Lower leg skin (tissue), 3 donors: ENCODE data around the gene PSKH1.

ENCODE experiments used
- CTCF ChIP-seq, 3 donors: fragments of 450-650 bp; IDR thresholded peaks; one replicate each; pipeline ENCODE4 v1.5.1; 2016; ENCODE audit warnings: antibody characterized with exemption in 3 of 3, mild to moderate bottlenecking in 3 of 3, moderate library complexity in 2 of 3
- POLR2A ChIP-seq, 2 donors: fragments of 450-650 bp; IDR thresholded peaks; one replicate each; pipeline ENCODE4 v1.6.1; 2016 to 2017; ENCODE audit warnings: antibody characterized with exemption in 2 of 2, mild to moderate bottlenecking in 1 of 2, moderate library complexity in 1 of 2

DNA sequence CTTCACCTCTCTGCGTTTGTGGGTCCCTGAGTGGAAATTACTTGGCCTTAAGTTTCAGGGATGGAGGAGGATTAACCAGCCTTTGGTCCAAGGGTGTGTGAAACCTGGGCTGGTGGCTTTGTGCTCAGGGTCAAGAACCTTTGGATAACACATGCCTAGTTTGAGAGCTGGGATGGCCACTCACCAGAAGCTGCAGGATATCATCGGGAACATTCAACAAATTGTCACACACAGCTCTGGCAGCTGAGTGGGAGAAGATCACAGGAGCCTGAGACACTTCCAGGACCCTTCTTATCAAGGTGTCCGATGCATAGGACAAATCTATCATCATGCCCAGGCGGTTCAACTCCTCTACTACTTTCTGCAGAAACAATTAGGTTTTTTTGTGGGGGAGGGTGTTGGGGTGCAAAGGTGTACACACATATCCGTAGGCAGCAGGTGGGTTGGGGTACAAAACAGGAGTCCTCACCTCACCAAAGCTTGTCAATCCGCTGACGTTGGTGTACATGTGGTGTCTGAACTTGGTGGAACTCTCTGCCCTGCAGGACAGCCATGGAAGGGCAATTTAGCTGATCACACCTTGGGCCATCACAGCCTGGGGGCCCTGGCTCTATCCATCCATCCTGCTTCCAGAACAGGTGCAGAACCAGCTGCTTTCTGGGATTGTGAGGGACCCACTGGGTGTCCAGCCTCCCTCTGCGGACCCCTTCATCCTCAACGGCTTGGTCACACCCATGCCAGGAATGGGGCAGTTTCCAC is 84.6 kb downstream of the PSKH1 start:
- no peak for TF ChIP-seq CTCF (IDR thresholded peaks at IDR 0.05)
- no peak for TF ChIP-seq POLR2A (IDR thresholded peaks at IDR 0.05)
